ENCODE results near the gene KDM5A.

The KDM5A gene

GRCh38 chr12:256225-256624, 132.9 kb downstream of the KDM5A start:
- Histone ChIP-seq H3K9me3 (replicated peaks in 1 of 11) (no peaks in the 10 kb centered on the region), H3K4me2 (no peak overlapping the region), H3K4me1 (peaks cover 0 to 8% (median 6%) of the 10 kb centered on the region in 10 experiments; a peak in 13 of 20 replicates), H3K27ac (no peak overlapping the region), H3K27me3 (no peaks in the 10 kb centered on the region), H4K20me1 (no peaks in the 10 kb centered on the region), H3K36me3 (no peaks in the 10 kb centered on the region), H3K4me3 (no peak overlapping the region), H3K9ac (no peak overlapping the region)
- no peak for TF ChIP-seq Cebpa-rat (IDR thresholded peaks at IDR 0.05)

DNA sequence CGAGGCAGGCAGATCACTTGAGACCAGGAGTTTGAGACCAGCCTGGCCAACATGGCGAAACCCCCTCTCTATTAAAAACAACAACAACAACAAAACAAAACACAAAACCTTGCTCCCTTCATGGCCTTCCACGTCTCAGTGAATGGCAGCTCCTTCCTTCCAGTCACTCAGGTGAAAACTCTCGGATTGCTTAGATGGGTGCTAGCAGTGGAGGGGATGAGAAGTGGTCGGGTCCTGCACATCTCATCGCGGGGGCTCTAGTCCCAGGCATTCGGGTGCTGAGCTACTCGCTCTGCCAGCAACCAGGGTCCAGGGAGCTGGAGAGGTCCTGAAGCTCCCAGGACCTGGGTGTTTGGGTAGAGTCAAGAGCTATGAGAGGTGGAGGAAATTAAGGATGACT, 134.2 kb downstream of the KDM5A start:
- Histone ChIP-seq H3K36me3 (no peaks in the 10 kb centered on the region), H3K9me3 (replicated peaks in 1 of 11) (no peaks in the 10 kb centered on the region), H3K27me3 (no peaks in the 10 kb centered on the region), H3K9ac (no peak overlapping the region), H3K4me3 (no peak overlapping the region), H4K20me1 (no peaks in the 10 kb centered on the region), H3K4me1 (peaks cover 0 to 11% (median 6%) of the 10 kb centered on the region in 10 experiments; a peak in 13 of 20 replicates), H3K27ac (no peak overlapping the region), H3K4me2 (no peak overlapping the region)
- no peak for TF ChIP-seq Cebpa-rat (IDR thresholded peaks at IDR 0.05)

- H4K20me1 ChIP-seq, result no peaks in the 10 kb centered on the region
- no peak overlapping the region for H3K27ac ChIP-seq
- H3K4me3 ChIP-seq, result no peak overlapping the region
- H3K36me3 ChIP-seq, result no peaks in the 10 kb centered on the region
- no peak overlapping the region for H3K9ac ChIP-seq
- H3K27me3 ChIP-seq, result no peaks in the 10 kb centered on the region
- TF ChIP-seq Cebpa-rat (IDR thresholded peaks at IDR 0.05), result no peak
- H3K4me2 ChIP-seq, result no peak overlapping the region
- peaks cover 0 to 11% (median 6%) of the 10 kb centered on the region in 10 experiments; a peak in 13 of 20 replicates for H3K4me1 ChIP-seq
- no peaks in the 10 kb centered on the region for H3K9me3 ChIP-seq (replicated peaks in 1 of 11)
These were observed 135.1 kb downstream of the KDM5A start for GRCh38 chr12:254039-254438.

DNA sequence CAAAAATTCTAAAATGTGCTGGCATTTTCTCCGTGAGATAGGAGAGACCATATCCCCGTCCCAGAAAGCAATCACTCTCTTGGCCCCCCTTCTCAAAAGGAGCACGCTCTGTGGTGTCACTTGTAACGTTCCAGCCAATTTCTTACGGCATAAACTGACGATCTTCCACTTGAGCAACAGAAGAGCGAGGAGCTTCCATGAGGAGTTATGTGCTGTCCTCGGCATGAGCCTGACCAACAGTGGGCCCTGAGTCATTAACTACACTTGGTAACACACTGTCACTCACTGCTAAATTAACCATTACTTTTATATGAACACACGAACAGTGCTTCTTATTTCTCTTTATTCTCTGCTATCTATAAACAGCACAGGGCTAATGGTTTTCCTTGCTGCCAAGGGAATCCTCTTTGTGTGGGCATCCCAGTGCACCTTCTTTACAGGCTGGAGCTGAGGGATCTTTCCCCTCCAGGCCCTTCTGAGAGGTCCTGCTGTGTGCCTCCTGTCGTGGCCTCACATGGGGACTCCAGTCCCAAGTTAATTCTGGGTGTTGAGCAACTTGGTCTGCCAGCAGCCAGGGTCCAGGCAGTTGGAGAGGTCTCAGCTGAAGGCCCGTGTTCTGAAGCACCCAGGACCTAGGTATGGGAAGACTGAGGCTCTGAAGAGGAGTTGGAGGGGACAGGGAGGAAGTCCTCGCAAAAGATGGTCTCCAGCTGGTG, 135.8 kb downstream of the KDM5A start:
- Histone ChIP-seq H3K27me3 (no peaks in the 10 kb centered on the region), H3K4me3 (no peak overlapping the region), H3K4me2 (no peak overlapping the region), H3K4me1 (peaks cover 0 to 11% (median 6%) of the 10 kb centered on the region in 10 experiments; a peak in 13 of 20 replicates), H3K9me3 (replicated peaks in 1 of 11) (peaks cover under 1 to 8% (median 2%) of the 10 kb centered on the region in 11 experiments; a peak in 18 of 22 replicates), H3K27ac (no peak overlapping the region), H3K36me3 (no peaks in the 10 kb centered on the region), H3K9ac (no peak overlapping the region), H4K20me1 (no peaks in the 10 kb centered on the region)
- TF ChIP-seq Cebpa-rat (IDR thresholded peaks at IDR 0.05), result no peak

GRCh38 chr12:252636-253035, 136.5 kb downstream of the KDM5A start:
- Histone ChIP-seq H3K4me1 (peaks cover 0 to 11% (median 6%) of the 10 kb centered on the region in 10 experiments; a peak in 13 of 20 replicates), H3K9me3 (replicated peaks in 1 of 11) (peaks cover 6 to 14% (median 8%) of the 10 kb centered on the region in 11 experiments; a peak in 21 of 22 replicates), H3K4me2 (no peak overlapping the region), H3K4me3 (no peak overlapping the region), H3K27me3 (no peaks in the 10 kb centered on the region), H3K36me3 (no peaks in the 10 kb centered on the region), H4K20me1 (no peaks in the 10 kb centered on the region), H3K9ac (no peak overlapping the region), H3K27ac (no peak overlapping the region)
- TF ChIP-seq Cebpa-rat (IDR thresholded peaks at IDR 0.05), result no peak

- H3K4me2 ChIP-seq, result no peak overlapping the region
These were observed 141.8 kb downstream of the KDM5A start for GRCh38 chr12:247271-247670.

GRCh38 chr12:243381-243780, 145.7 kb downstream of the KDM5A start:
- Histone ChIP-seq H3K4me1 (no peaks in the 10 kb centered on the region), H3K27ac (no peak overlapping the region), H3K9ac (no peak overlapping the region), H3K4me2 (no peak overlapping the region), H4K20me1 (no peaks in the 10 kb centered on the region), H3K9me3 (replicated peaks in 1 of 11) (peaks cover 23 to 34% (median 25%) of the 10 kb centered on the region in 11 experiments), H3K4me3 (no peak overlapping the region), H3K36me3 (no peaks in the 10 kb centered on the region), H3K27me3 (no peaks in the 10 kb centered on the region)
- TF ChIP-seq Cebpa-rat (IDR thresholded peaks at IDR 0.05), result no peak

More at GRCh38 chr12:247271-247670, 141.8 kb downstream of the KDM5A start:
- no peak for TF ChIP-seq Cebpa-rat (IDR thresholded peaks at IDR 0.05)
- H3K9me3 ChIP-seq (replicated peaks in 1 of 11), result peaks cover 23 to 40% (median 28%) of the 10 kb centered on the region in 11 experiments
- no peak overlapping the region for H3K27ac ChIP-seq
- H4K20me1 ChIP-seq, result no peaks in the 10 kb centered on the region
- no peak overlapping the region for H3K4me3 ChIP-seq
- no peak overlapping the region for H3K9ac ChIP-seq
- no peaks in the 10 kb centered on the region for H3K36me3 ChIP-seq
- H3K4me1 ChIP-seq, result peaks cover 0 to 11% (median 6%) of the 10 kb centered on the region in 10 experiments; a peak in 13 of 20 replicates
- no peaks in the 10 kb centered on the region for H3K27me3 ChIP-seq

GRCh38 chr12:242496-242895, 146.6 kb downstream of the KDM5A start:
- H3K4me3 ChIP-seq, result no peak overlapping the region
- peaks cover 17 to 34% (median 26%) of the 10 kb centered on the region in 11 experiments for H3K9me3 ChIP-seq (replicated peaks in 1 of 11)
- no peaks in the 10 kb centered on the region for H3K4me1 ChIP-seq
- no peaks in the 10 kb centered on the region for H3K36me3 ChIP-seq
- no peaks in the 10 kb centered on the region for H3K27me3 ChIP-seq
- H3K4me2 ChIP-seq, result no peak overlapping the region
- TF ChIP-seq Cebpa-rat (IDR thresholded peaks at IDR 0.05), result no peak
- no peak overlapping the region for H3K27ac ChIP-seq
- H3K9ac ChIP-seq, result no peak overlapping the region
- H4K20me1 ChIP-seq, result no peaks in the 10 kb centered on the region

- H3K36me3 ChIP-seq, result no peaks in the 10 kb centered on the region
- H3K4me3 ChIP-seq, result no peak overlapping the region
- no peaks in the 10 kb centered on the region for H3K27me3 ChIP-seq
- H3K9ac ChIP-seq, result no peak overlapping the region
- peaks cover 17 to 34% (median 26%) of the 10 kb centered on the region in 11 experiments for H3K9me3 ChIP-seq (replicated peaks in 1 of 11)
- H3K4me1 ChIP-seq, result no peaks in the 10 kb centered on the region
- H3K27ac ChIP-seq, result no peak overlapping the region
- H4K20me1 ChIP-seq, result no peaks in the 10 kb centered on the region
- no peak overlapping the region for H3K4me2 ChIP-seq
- TF ChIP-seq Cebpa-rat (IDR thresholded peaks at IDR 0.05), result no peak
These were observed 147.9 kb downstream of the KDM5A start for GRCh38 chr12:241266-241665.

DNA sequence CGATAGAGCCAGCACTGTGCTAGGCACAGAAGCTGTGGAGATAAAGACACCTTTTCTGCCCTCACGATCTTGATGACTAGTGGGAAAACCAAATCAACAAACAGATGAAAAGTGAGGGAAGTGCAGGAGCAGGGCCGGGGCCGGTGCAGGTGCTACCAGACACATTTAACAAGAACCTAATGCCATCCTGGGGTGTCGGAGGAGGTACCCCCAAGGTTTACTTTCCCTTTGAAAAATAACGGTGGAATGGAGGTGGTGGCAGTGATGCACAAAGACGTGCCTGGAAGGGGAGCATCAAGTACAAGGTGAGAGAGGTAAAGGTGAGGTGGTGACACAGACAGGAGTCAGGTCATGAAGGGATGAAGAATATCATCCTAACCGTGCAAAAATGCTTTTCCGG, 148.6 kb downstream of the KDM5A start:
- H3K9ac ChIP-seq, result no peak overlapping the region
- no peak overlapping the region for H3K4me2 ChIP-seq
- no peak overlapping the region for H3K4me3 ChIP-seq
- peaks cover 20 to 35% (median 29%) of the 10 kb centered on the region in 11 experiments for H3K9me3 ChIP-seq (replicated peaks in 1 of 11)
- H3K27ac ChIP-seq, result no peak overlapping the region
- H3K4me1 ChIP-seq, result no peaks in the 10 kb centered on the region
- no peak for TF ChIP-seq Cebpa-rat (IDR thresholded peaks at IDR 0.05)
- no peaks in the 10 kb centered on the region for H3K27me3 ChIP-seq
- H3K36me3 ChIP-seq, result no peaks in the 10 kb centered on the region
- no peaks in the 10 kb centered on the region for H4K20me1 ChIP-seq

All from BLaER1 treated with 17β-estradiol and CSF1 and Interleukin-3, amounts not matched to agents 10 nM and 100 nM (cell line).